GM18870 (cell line): Measurements from ENCODE around the gene MYRF.

Experiments
- ATAC-seq: cut with Tn5 transposase; IDR thresholded peaks from one replicate; pipeline ENCODE4 v1.9.1; 2021; ENCODE audit warnings: moderate library complexity; ENCODE audit not compliant: unreplicated experiment

MYRF gene

GRCh38 chr11:61752117-61752924 lies at the start of gene MYRF:
Gene MYRF (plus strand): TSS chr11:61752636. CDS start chr11:61752745, 109 bp downstream.
- no peak for ATAC-seq

DNA sequence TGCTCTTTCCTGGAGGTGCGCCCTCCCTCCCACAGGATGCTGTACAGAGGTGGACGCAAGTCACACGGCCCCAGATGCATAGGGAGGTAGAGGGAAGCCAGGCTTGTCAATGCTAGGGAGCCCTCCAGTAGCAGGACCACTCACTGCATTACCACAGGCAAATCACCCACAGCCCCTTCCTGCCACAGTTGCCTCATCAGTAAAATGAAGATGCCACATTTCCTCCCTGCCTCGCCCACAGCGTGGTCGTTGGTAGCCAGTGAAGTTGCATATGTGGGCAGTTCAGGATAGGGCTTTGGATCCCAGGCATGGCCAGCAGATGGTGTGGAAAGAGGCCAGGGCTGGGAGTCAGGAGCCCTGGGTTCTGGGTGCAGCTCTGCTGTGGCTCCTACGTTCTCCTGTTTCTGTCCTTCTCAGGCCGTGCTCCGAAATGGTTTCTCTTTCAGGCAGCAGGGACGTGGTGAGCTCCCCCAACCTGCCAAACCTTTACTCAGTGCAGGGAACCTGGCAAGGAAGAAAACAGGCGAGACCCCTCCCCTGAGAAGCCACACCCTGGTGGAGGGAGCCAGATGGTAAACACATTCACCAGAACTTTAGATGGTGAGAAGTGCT lies 49.6 kb upstream of the MYRF start:
- no peak for ATAC-seq

DNA sequence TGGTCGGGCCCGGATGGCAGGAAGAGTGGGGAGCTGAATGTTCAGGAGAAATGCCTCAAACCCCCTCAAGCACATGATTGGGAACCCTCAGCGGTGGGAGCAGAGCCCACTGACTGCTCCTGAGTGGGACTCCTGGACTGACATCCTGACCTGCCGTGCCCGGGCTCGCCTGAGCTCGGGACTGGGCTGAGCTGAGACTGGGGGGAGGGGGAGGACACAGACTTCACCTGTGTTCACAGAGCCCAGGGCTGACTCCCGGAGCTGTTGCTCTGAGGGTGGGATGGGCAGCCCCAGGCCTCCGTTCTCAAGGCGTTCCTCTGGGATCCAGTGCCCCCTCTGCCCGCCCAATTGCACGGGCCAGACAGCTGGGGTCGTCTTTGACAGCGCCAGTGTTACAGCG lies 47.6 kb upstream of the MYRF start:
- ATAC-seq = no peak

GRCh38 chr11:61706452-61707400 lies 45.7 kb upstream of the MYRF start:
- ATAC-seq = no peak

DNA sequence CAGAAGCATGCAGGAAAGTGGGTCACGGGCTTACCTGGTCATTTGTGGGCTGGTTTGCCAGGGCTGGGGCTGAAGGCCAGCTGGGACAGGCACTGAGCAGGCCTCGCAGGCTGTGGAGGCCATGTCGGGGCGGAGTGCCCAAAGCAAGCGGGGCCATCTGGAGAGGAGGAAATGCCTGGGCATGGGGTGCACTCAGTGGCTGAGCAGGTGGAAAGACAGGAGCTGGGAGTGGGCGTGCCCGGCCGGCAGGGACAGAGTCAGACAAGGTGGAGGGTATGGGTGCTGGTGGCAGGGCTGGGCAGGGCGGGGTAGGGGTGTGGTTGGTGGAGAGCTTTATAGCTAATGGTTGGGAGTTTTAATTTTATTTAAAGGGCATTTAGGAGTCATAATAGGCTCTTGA lies 44.9 kb upstream of the MYRF start:
- no peak for ATAC-seq

- no peak for ATAC-seq
Observed at GRCh38 chr11:61709110-61709509, 43.3 kb upstream of the MYRF start.

- no peak for ATAC-seq
Observed at GRCh38 chr11:61709572-61709971, 42.9 kb upstream of the MYRF start.

GRCh38 chr11:61710019-61710418 lies 42.4 kb upstream of the MYRF start:
- no peak for ATAC-seq

GRCh38 chr11:61711037-61711436 lies 41.4 kb upstream of the MYRF start:
- no peak for ATAC-seq

- no peak for ATAC-seq
Observed at GRCh38 chr11:61711498-61711897, 40.9 kb upstream of the MYRF start.

DNA sequence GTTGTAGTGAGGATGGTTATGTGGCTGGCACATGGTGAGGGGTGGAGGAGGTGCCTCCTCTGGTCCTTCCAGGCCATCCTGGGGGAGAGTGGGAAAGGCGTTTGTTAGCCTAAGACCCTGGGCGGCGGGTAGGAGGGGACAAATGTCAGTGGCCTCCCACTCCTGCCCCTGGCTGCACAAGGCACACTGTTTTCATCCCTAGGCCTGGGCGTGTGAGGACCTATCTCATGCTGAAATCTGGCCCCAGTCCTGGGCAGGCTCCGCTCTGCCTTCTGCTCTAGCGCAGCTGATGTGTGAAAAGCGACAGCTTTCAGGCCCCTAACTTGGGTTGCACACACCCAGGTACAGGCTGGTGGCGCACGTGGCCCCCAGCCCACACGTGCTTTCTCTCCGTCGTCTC lies 40.1 kb upstream of the MYRF start:
- ATAC-seq = no peak

GRCh38 chr11:61712846-61713245 lies 39.6 kb upstream of the MYRF start:
- no peak for ATAC-seq

DNA sequence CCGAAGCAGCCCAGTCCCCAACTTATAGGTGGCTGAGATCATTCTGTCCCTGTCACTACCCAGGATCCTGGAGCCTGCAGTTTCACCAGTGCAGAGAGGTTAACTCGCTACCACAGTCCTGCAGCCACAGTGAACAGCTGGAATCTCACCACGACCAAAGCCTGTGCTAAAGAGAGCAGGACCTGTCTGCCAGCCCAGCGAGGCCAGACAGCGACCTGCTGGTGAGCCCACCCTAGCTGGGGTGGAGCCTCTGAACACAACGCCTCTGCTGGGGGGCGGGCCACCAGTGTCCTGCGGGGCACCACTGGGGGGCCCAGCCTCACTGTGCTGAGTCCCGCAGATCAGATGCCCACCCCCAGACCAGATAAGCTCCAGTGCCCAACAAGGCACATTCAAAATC lies 39.0 kb upstream of the MYRF start:
- ATAC-seq = no peak

DNA sequence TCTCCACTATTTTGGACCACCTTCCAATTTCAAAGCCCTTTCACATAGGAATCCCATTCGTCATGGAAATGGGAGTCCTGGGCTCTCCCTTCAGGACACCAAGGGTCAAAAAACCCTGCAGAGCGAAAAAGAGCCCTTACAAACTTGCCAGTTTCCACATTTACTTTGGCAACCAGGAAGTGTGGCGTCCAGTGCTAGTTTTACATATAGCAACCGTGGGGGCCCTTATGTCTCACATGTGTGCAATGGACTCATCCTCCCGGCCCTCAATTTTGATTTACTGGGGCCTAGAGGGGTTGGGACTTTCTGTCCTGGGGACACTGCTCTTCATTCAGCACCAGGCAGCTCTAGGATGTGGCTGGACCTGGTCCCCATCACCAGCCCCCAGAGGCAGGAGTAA lies 38.5 kb upstream of the MYRF start:
- no peak for ATAC-seq

DNA sequence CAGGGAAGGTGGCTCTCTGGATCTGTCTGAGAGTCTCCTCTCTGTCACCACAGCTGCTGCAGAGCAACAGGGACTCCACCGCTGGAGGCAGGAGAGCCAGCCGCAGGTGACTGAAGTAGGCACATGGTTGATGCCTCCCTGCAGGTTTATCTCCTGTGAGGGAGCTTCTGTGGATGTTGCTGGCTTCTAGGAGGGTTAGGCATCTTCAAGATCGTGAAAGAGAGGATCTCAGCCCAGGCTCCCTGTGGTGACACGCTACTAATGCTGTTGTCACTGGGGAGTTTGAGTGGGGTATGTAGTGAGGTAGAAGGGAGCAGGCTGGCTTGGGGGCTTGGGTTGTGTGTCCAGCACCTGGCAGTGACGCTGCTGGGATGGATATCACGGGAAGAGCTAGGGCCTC lies 38.1 kb upstream of the MYRF start:
- no peak for ATAC-seq

DNA sequence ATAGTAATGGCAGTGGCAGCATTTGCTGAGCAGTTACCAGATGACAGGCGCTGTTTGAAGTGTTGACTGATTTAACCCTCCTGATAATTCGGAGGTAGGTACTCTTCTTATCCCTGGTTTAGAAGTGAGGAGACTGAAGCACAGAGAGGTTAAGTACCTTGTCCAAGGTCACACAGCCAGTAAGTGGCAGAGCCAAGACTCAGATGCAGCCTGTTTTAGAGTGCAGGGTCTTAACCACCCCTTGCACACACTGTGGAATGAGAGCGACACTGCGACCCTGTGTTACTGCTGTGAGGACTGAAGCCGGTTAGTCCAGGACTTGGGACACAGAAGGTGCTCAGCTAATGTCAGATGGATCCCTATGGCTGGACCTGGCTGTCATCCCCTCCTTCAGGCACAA lies 37.5 kb upstream of the MYRF start:
- ATAC-seq = no peak

- ATAC-seq = no peak
Observed at GRCh38 chr11:61715867-61716266, 36.6 kb upstream of the MYRF start.

DNA sequence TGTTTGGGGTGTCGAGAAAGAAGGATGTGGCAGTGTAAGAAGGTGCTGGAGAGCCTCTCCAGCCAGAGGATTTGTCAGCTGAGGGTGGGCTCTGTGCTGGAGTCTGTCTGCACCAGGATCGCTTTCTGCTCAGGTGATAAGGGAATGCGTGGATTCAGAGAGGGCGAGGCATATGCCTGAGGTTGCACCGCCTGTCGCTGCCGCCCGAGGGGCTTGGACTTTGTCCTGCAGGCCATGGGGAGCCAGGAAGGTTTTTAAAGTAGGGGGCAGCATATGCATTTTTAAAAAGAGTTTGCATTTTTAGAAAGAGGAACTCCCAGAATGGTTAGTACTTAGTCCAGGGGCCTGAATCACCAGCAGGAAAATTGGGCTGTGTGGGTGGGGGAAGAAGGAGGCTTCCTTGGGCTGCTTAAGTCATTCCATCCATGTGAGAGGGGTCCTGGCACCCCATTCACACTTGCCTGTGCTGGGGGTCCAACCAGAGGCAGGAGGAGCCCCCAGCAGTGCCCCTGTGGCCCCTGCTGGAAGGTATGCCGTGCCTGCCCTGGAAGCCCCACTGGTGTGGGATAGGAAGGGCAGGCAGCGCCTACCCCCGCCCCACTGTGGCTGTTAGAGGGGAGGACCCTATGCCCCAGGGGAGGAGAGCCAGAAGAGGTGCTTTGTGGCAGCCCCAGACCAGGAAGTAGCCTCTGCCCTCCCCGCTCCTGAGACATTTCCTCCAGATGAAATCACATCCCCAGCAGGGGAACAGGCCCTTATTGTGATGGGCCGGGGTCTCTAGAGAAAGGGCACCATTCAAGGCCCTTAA lies 35.8 kb upstream of the MYRF start:
- no peak for ATAC-seq

GRCh38 chr11:61717286-61718033 lies 35.0 kb upstream of the MYRF start:
- ATAC-seq = no peak

GRCh38 chr11:61718046-61718531 lies 34.3 kb upstream of the MYRF start:
- no peak for ATAC-seq
